Natural killer cell (primary cell): ENCODE data around the gene SEC14L2. TPM values are rescaled to one million over a fixed set of nuclear protein-coding genes. Genes with fewer than 3 reads are reported as not detected.
A peak's percentile ranks its signal among the peaks of the same experiment; 100 is the strongest.

Experiments used
- ATAC-seq, 3 donors: fragments of 150-1000 bp in 2 of 3; fragments of 200-7000 bp in 1 of 3; cut with Tn5 transposase; 1 replicate in 1 of 3; 2 replicates in 2 of 3; pipeline ENCODE4 v1.10.0; 2021; ENCODE audit warnings: mild to moderate bottlenecking in 2 of 3, moderate library complexity in 2 of 3
- DNase-seq, 2 donors: peaks; one replicate each; pipeline versions ENCODE4 v3.0.0 to v3.0.0-alpha.2; 2013 to 2021; ENCODE audit warnings: mixed read lengths in 1 of 2
- H3K27ac ChIP-seq: one replicate; pipeline ENCODE4 v1.5.1; 2013; ENCODE audit warnings: mild to moderate bottlenecking, low read length
- H3K27me3 ChIP-seq: one replicate; pipeline ENCODE4 v1.6.1; 2013; ENCODE audit warnings: low read length; ENCODE audit not compliant: control insufficient read depth, insufficient read depth
- H3K36me3 ChIP-seq: one replicate; pipeline ENCODE4 v1.6.1; 2013; ENCODE audit warnings: low read length; ENCODE audit not compliant: control insufficient read depth, insufficient read depth
- H3K4me1 ChIP-seq: one replicate; pipeline ENCODE4 v1.6.1; 2013; ENCODE audit warnings: low read length; ENCODE audit not compliant: control insufficient read depth, insufficient read depth
- H3K4me3 ChIP-seq: one replicate; pipeline ENCODE4 v1.5.1; 2013; ENCODE audit warnings: low read length
- H3K9me3 ChIP-seq: one replicate; pipeline ENCODE4 v1.6.1; 2013; ENCODE audit warnings: low read length; ENCODE audit not compliant: control insufficient read depth, insufficient read depth
- H3K27ac Mint-ChIP-seq, 2 donors: one replicate each; pipeline ENCODE4 v1.8.0; 2022; ENCODE audit warnings: mild to moderate bottlenecking in 2 of 2, mixed read lengths in 2 of 2, moderate library complexity in 1 of 2
- H3K27me3 Mint-ChIP-seq, 2 donors: one replicate each; pipeline ENCODE4 v1.8.0; 2022; ENCODE audit warnings: low read depth in 2 of 2, mixed read lengths in 2 of 2
- H3K36me3 Mint-ChIP-seq: one replicate; pipeline ENCODE4 v1.8.0; 2022; ENCODE audit warnings: mixed read lengths
- H3K4me1 Mint-ChIP-seq, 2 donors: one replicate each; pipeline ENCODE4 v1.8.0; 2022; ENCODE audit warnings: mixed read lengths in 2 of 2
- H3K4me3 Mint-ChIP-seq: one replicate; pipeline ENCODE4 v1.8.0; 2022; ENCODE audit warnings: mild to moderate bottlenecking, moderate library complexity, mixed read lengths
- H3K9me3 Mint-ChIP-seq, 2 donors: one replicate each; pipeline ENCODE4 v1.8.0; 2022; ENCODE audit warnings: mixed read lengths in 2 of 2
- CTCF ChIP-seq: fragments of 200-600 bp; IDR thresholded peaks from one replicate; pipeline ENCODE4 v1.8.0; 2022; ENCODE audit warnings: antibody characterized with exemption
- WGBS: methylation state at CpG from one replicate; pipeline ENCODE4 v1.1.7; 2013; ENCODE audit warnings: missing lambda C conversion rate; ENCODE audit not compliant: insufficient coverage; 5-methylcytosine and 5-hydroxymethylcytosine counted together
- intact Hi-C: fragments of 100-400 bp; cut with micrococcal nuclease; formaldehyde crosslinking; loops from one replicate; pipeline ENCODE4 v1.14.2; 2022
- total RNA-seq, 4 donors: library from RNA; stranded (reverse); fragments of 120-200 nt in 1 of 4; gene quantifications; one replicate each; pipeline versions ENCODE4 v1.2.3 to v1.2.4, GENCODE V29; 2013 to 2022

The SEC14L2 gene
- total RNA-seq, 3 donors from 2014 or later (not counting 1 experiment from before 2014, with no cell fraction given) = 0.71 to 6.6 (median 2.7) TPM

GRCh38 chr22:30356449-30357235, 40.2 kb upstream of the SEC14L2 start, which contains the start of the genes CCDC157 and SF3A1:
CCDC157 (plus strand) TSS chr22:30357007; CDS start chr22:30366001, 8,994 bp downstream.
SF3A1 (minus strand) TSS chr22:30356894; CDS start chr22:30356792, 102 bp downstream.
- H3K4me1 ChIP-seq = peaks cover 50% of the 10 kb centered on the region
- H3K9me3 ChIP-seq = no peaks in the 10 kb centered on the region
- no peaks in the 10 kb centered on the region for H3K27me3 ChIP-seq
- Mint-ChIP-seq H3K27ac (peak within 1 kb of the TSS; percentile 89 to 92), H3K27me3 (peaks cover 0 to 3% of the 10 kb centered on the region in 2 donors), H3K4me3 (peak within 1 kb of the TSS; percentile 97), H3K36me3 (no peaks in the 10 kb centered on the region), H3K9me3 (no peaks in the 10 kb centered on the region), H3K4me1 (peaks cover 59% of the 10 kb centered on the region in 2 donors)
- intact Hi-C loops = loop anchor here (1.0 to 2.0 kb wide), 4 partner anchors 29 to 89 kb away; partner anchors contain the start of gene MTFP1
- ATAC-seq = peak; percentile 84 to 94 (median 84)
- peak; percentile 89 to 95 for DNase-seq
- H3K4me3 ChIP-seq = peak within 1 kb of the TSS; percentile 96
- WGBS = under 1% methylated on average over 91 of the region's 91 CpGs
- TF ChIP-seq CTCF = no peak
- H3K36me3 ChIP-seq = peaks cover 15% of the 10 kb centered on the region
- peak within 1 kb of the TSS; percentile 88 for H3K27ac ChIP-seq

DNA sequence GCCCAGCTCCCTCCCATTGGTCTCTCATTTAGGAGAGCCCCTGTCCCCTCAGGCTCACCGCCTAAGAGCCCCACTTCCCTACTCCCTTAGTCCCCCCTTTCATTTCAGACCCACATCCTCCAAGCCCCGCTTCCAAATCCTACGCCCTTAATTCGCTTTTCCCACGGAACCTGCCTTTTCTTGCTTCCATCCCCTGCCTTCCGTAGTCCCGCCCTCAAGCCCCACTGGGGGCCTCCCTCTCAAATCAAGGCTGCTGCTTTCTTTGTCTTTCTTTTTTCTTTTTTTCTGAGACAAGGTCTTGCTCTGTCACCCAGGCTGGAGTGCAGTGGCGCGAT, 39.6 kb upstream of the SEC14L2 start:
- H3K4me3 Mint-ChIP-seq = peak overlapping the region; percentile 97
- 7% methylated on average over 9 of the region's 9 CpGs for WGBS
- intact Hi-C loops = loop anchor here (2.0 kb wide), 1 partner anchor 68 kb away; the partner anchor contains the start of gene MTFP1
- peaks cover 9% of the 10 kb centered on the region for H3K36me3 ChIP-seq
- H3K4me1 Mint-ChIP-seq = peaks cover 54% of the 10 kb centered on the region in 2 donors
- H3K27me3 Mint-ChIP-seq = peaks cover 0 to 3% of the 10 kb centered on the region in 2 donors
- peak overlapping the region; percentile 89 to 92 for H3K27ac Mint-ChIP-seq
- H3K9me3 Mint-ChIP-seq = no peaks in the 10 kb centered on the region
- DNase-seq (no peak), ATAC-seq (peak in 1 of 3 donors; percentile 1)
- no peaks in the 10 kb centered on the region for H3K9me3 ChIP-seq
- H3K27ac ChIP-seq = peak overlapping the region; percentile 73
- TF ChIP-seq CTCF = no peak
- no peaks in the 10 kb centered on the region for H3K36me3 Mint-ChIP-seq
- H3K4me1 ChIP-seq = peaks cover 46% of the 10 kb centered on the region
- no peaks in the 10 kb centered on the region for H3K27me3 ChIP-seq
- peak overlapping the region; percentile 96 for H3K4me3 ChIP-seq

- H3K36me3 ChIP-seq = peaks cover 4% of the 10 kb centered on the region
- TF ChIP-seq CTCF = no peak
- H3K9me3 ChIP-seq = no peaks in the 10 kb centered on the region
- no peak overlapping the region for H3K4me3 ChIP-seq
- peaks cover 41% of the 10 kb centered on the region for H3K4me1 ChIP-seq
- H3K36me3 Mint-ChIP-seq = no peaks in the 10 kb centered on the region
- H3K9me3 Mint-ChIP-seq = no peaks in the 10 kb centered on the region
- no peaks in the 10 kb centered on the region for H3K27me3 ChIP-seq
- DNase-seq (no peak), ATAC-seq (no peak)
- H3K4me3 Mint-ChIP-seq = peak overlapping the region; percentile 97
- WGBS = 77% methylated on average over 20 of the region's 22 CpGs
- no peak overlapping the region for H3K27ac ChIP-seq
- peak overlapping the region; percentile 89 to 92 for H3K27ac Mint-ChIP-seq
- peaks cover 0 to 3% of the 10 kb centered on the region in 2 donors for H3K27me3 Mint-ChIP-seq
- intact Hi-C loops = loop anchor here (2.0 kb wide), 1 partner anchor 67 kb away; the partner anchor contains the start of gene MTFP1
- peaks cover 48% of the 10 kb centered on the region in 2 donors for H3K4me1 Mint-ChIP-seq
These were observed 39.1 kb upstream of the SEC14L2 start for GRCh38 chr22:30357650-30358215.
